Hepatocyte (in vitro differentiated cells): ENCODE results near the gene VIL1.

Experiments used
- EZH2phosphoT487 ChIP-seq: fragments of 200-600 bp; sonication (generic); IDR thresholded peaks from one replicate; pipeline ENCODE4 v1.6.1; 2018; ENCODE audit warnings: antibody characterized with exemption, mild to moderate bottlenecking, low read depth, moderate library complexity; ENCODE audit not compliant: unreplicated experiment, severe bottlenecking
- TF ChIP-seq, protein P1 (sequence below): fragments of 200-600 bp; sonication (generic); IDR thresholded peaks from 2 replicates; pipeline ENCODE4 v1.5.1; 2016; ENCODE audit warnings: antibody characterized with exemption, mild to moderate bottlenecking; ENCODE audit not compliant: poor library complexity

DNA sequence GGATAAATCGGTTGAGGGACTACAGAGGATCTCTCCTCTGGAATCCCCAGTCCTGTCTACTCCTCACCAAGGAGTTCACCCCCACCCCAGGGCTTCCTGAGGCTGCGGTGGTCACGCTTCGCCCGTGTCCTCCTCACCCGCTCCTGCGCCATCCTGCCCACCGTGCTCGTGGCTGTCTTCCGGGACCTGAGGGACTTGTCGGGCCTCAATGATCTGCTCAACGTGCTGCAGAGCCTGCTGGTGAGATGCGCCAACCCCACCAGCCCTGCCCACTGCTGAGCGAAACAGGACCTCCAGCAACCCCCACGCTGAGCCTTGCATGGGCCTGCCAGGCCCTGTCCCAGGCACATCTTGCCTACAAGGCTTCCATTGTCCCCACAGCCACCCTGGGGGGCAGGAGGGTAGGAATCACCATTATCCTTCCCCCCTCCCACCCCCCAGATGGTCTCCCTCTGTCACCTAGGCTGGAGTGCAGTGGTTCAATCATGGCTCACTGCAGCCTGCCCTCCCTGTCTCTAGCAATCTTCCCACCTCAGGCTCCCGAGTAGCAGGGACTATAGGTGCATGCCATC, 25.9 kb upstream of the VIL1 start:
- TF ChIP-seq, protein P1, sequence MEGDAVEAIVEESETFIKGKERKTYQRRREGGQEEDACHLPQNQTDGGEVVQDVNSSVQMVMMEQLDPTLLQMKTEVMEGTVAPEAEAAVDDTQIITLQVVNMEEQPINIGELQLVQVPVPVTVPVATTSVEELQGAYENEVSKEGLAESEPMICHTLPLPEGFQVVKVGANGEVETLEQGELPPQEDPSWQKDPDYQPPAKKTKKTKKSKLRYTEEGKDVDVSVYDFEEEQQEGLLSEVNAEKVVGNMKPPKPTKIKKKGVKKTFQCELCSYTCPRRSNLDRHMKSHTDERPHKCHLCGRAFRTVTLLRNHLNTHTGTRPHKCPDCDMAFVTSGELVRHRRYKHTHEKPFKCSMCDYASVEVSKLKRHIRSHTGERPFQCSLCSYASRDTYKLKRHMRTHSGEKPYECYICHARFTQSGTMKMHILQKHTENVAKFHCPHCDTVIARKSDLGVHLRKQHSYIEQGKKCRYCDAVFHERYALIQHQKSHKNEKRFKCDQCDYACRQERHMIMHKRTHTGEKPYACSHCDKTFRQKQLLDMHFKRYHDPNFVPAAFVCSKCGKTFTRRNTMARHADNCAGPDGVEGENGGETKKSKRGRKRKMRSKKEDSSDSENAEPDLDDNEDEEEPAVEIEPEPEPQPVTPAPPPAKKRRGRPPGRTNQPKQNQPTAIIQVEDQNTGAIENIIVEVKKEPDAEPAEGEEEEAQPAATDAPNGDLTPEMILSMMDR, result no peak
- TF ChIP-seq EZH2phosphoT487, result no peak
